Measurements from ENCODE around the gene LIME1. TPM values are rescaled to one million over a fixed set of nuclear protein-coding genes. Genes with fewer than 3 reads are reported as not detected.

LIME1 gene, protein sequence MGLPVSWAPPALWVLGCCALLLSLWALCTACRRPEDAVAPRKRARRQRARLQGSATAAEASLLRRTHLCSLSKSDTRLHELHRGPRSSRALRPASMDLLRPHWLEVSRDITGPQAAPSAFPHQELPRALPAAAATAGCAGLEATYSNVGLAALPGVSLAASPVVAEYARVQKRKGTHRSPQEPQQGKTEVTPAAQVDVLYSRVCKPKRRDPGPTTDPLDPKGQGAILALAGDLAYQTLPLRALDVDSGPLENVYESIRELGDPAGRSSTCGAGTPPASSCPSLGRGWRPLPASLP
- total RNA-seq, result 117 TPM

GRCh38 chr20:63735859-63736718 is at the start of gene LIME1:
Gene LIME1 (plus strand): TSS chr20:63736664. CDS start chr20:63737550, 886 bp downstream.
- no peaks in the 10 kb centered on the region for H3K27me3 ChIP-seq (ENCODE audit: insufficient read depth, low read length)
- peaks cover 48% of the 10 kb centered on the region for H3K4me1 ChIP-seq (ENCODE audit: insufficient read depth, low read length)
- H3K4me3 ChIP-seq (ENCODE audit: low read length), result peak within 1 kb of the TSS; percentile 54
- no peaks in the 10 kb centered on the region for H3K9me3 ChIP-seq (ENCODE audit: low read depth, low read length)

GRCh38 chr20:63687419-63688178 is 48.9 kb upstream of the LIME1 start:
- Histone ChIP-seq H3K4me1 (ENCODE audit: insufficient read depth, low read length) (peaks cover 33% of the 10 kb centered on the region), H3K9me3 (ENCODE audit: low read depth, low read length) (no peaks in the 10 kb centered on the region), H3K4me3 (ENCODE audit: low read length) (no peak overlapping the region), H3K27me3 (ENCODE audit: insufficient read depth, low read length) (no peaks in the 10 kb centered on the region)

GRCh38 chr20:63688228-63689045 is 48.0 kb upstream of the LIME1 start:
- no peaks in the 10 kb centered on the region for H3K27me3 ChIP-seq (ENCODE audit: insufficient read depth, low read length)
- no peak overlapping the region for H3K4me3 ChIP-seq (ENCODE audit: low read length)
- no peaks in the 10 kb centered on the region for H3K9me3 ChIP-seq (ENCODE audit: low read depth, low read length)
- H3K4me1 ChIP-seq (ENCODE audit: insufficient read depth, low read length), result peaks cover 33% of the 10 kb centered on the region

GRCh38 chr20:63689046-63690002 is 47.1 kb upstream of the LIME1 start:
- Histone ChIP-seq H3K27me3 (ENCODE audit: insufficient read depth, low read length) (no peaks in the 10 kb centered on the region), H3K4me1 (ENCODE audit: insufficient read depth, low read length) (peaks cover 33% of the 10 kb centered on the region), H3K9me3 (ENCODE audit: low read depth, low read length) (no peaks in the 10 kb centered on the region), H3K4me3 (ENCODE audit: low read length) (no peak overlapping the region)

DNA sequence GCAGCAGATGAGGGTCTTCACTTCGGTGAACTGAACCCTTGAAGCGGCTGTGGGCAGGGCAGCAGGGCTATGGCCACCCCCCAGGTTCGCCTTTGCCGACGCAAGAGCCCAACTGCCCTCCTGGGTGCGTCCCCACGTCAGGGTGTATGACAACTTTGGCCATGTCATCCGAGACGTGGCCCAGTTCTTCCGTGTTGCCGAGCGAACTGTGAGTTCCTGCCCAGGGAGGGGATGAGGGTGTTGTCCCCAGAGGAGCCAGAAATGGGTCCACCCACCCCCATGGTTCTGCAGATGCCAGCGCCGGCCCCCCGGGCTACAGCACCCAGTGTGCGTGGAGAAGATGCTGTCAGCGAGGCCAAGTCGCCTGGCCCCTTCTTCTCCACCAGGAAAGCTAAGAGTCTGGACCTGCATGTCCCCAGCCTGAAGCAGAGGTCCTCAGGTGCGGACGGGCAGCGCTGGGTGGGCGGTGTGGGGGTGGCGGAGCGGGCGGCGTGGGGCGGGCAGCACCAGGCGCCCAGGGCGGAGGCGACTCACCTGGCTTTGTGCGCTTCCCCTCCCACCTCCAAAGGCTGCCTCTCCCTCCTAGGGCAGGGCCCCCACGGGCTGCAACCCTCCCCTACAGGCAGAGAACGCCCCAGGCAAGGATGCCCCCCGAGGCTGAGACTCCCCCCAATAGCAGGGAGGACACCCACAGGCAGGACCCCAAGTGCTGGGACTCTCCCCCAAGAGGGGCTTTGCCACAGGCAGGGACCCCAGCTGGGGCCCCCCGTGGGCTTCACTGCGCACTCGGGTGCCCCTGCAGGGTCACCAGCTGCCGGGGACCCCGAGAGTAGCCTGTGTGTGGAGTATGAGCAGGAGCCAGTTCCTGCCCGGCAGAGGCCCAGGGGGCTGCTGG is 46.2 kb upstream of the LIME1 start:
- Histone ChIP-seq H3K9me3 (ENCODE audit: low read depth, low read length) (no peaks in the 10 kb centered on the region), H3K4me1 (ENCODE audit: insufficient read depth, low read length) (peaks cover 28% of the 10 kb centered on the region), H3K27me3 (ENCODE audit: insufficient read depth, low read length) (no peaks in the 10 kb centered on the region), H3K4me3 (ENCODE audit: low read length) (no peak overlapping the region)

DNA sequence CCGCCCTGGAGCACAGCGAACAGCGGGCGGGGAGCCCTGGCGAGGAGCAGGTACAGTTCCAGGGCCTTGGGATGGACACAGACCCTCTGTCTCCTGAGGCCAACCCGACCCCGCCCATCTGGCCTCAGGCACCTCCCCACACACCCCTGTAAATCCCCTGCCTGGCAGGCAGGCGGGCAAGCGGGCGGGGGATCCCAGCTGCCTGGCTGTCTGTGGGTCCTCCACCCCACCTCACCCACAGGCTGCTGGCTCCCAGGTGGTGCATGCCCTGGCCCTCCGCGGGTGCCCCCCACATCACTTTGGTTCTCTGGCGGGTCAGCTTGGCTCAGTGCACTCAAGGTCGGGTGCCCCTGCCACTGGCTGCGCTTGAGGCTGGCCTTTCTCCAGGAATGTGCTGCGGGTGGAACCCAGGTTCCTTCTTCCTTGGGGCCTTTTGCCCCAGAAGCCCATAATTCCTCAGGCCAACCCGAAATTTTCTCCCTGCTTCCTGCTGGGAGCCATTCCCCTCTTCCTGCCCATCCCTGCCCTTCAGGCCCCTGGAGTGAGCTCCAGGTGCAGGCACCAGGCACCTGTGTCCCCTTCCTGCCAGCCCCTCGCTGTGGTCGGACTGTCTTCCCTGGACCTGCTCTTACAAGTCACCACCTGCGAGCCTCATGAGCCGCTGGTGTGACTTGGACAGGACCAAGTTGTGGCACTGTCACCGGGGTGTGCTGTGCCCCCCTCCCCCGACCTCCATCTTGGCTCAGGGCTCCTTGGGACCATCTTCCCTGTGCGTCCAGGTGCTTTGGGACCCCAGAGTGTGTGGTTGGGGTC is 45.4 kb upstream of the LIME1 start:
- H3K4me1 ChIP-seq (ENCODE audit: insufficient read depth, low read length), result peaks cover 24% of the 10 kb centered on the region
- H3K9me3 ChIP-seq (ENCODE audit: low read depth, low read length), result no peaks in the 10 kb centered on the region
- no peak overlapping the region for H3K4me3 ChIP-seq (ENCODE audit: low read length)
- H3K27me3 ChIP-seq (ENCODE audit: insufficient read depth, low read length), result no peaks in the 10 kb centered on the region

- H3K4me1 ChIP-seq (ENCODE audit: insufficient read depth, low read length), result peaks cover 22% of the 10 kb centered on the region
- H3K4me3 ChIP-seq (ENCODE audit: low read length), result no peak overlapping the region
- H3K9me3 ChIP-seq (ENCODE audit: low read depth, low read length), result no peaks in the 10 kb centered on the region
- no peaks in the 10 kb centered on the region for H3K27me3 ChIP-seq (ENCODE audit: insufficient read depth, low read length)
These were observed 44.6 kb upstream of the LIME1 start for GRCh38 chr20:63691711-63692435.

DNA sequence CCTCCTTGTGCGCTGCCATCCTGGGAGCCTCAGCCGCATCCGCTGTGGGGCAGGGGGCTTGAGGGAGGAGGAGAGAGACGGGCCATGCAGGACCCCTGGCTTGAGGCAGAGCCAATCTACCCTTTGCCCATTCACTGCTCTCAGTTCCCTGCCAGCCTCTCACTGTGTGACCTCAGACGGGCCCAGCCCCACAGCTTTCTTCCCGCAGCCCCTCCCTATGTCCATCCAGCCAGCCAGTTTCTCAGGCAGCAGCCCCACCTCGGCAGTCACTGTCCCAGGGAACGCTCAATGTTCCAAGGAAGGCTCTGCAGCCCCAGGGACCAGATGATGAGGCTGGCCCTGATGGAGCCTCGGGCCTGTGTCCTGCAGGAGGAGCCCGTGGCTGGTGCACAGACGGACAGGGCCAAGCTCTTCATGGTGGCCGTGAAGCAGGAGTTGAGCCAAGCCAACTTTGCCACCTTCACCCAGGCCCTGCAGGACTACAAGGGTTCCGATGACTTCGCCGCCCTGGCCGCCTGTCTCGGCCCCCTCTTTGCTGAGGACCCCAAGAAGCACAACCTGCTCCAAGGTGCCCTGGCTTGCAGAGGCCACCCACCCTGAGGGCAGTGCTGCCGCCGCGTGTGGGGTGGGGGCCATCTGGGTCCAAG is 43.9 kb upstream of the LIME1 start:
- Histone ChIP-seq H3K9me3 (ENCODE audit: low read depth, low read length) (no peaks in the 10 kb centered on the region), H3K27me3 (ENCODE audit: insufficient read depth, low read length) (no peaks in the 10 kb centered on the region), H3K4me3 (ENCODE audit: low read length) (no peak overlapping the region), H3K4me1 (ENCODE audit: insufficient read depth, low read length) (peaks cover 22% of the 10 kb centered on the region)

DNA sequence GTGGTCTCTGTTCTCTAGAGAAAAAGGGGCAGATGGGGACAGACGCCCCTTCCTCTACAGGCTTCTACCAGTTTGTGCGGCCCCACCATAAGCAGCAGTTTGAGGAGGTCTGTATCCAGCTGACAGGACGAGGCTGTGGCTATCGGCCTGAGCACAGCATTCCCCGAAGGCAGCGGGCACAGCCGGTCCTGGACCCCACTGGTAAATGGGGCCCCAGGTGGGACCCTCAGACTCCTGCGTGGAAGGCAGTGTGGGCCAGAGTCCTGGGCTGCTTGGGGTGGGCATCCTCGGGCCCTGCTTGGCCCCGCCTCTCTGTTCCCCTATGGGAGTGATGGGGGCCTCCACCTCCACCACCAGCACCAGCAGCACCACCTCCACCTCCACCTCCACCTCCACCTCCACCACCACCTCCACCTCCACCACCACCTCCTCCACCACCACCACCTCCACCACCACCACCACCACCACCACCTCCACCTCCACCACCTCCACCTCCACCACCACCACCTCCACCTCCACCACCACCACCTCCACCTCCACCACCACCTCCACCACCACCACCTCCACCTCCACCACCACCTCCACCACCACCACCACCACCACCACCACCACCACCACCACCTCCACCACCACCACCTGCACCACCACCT is 43.3 kb upstream of the LIME1 start:
- Histone ChIP-seq H3K4me3 (ENCODE audit: low read length) (no peak overlapping the region), H3K27me3 (ENCODE audit: insufficient read depth, low read length) (no peaks in the 10 kb centered on the region), H3K4me1 (ENCODE audit: insufficient read depth, low read length) (peaks cover 18% of the 10 kb centered on the region), H3K9me3 (ENCODE audit: low read depth, low read length) (no peaks in the 10 kb centered on the region)

DNA sequence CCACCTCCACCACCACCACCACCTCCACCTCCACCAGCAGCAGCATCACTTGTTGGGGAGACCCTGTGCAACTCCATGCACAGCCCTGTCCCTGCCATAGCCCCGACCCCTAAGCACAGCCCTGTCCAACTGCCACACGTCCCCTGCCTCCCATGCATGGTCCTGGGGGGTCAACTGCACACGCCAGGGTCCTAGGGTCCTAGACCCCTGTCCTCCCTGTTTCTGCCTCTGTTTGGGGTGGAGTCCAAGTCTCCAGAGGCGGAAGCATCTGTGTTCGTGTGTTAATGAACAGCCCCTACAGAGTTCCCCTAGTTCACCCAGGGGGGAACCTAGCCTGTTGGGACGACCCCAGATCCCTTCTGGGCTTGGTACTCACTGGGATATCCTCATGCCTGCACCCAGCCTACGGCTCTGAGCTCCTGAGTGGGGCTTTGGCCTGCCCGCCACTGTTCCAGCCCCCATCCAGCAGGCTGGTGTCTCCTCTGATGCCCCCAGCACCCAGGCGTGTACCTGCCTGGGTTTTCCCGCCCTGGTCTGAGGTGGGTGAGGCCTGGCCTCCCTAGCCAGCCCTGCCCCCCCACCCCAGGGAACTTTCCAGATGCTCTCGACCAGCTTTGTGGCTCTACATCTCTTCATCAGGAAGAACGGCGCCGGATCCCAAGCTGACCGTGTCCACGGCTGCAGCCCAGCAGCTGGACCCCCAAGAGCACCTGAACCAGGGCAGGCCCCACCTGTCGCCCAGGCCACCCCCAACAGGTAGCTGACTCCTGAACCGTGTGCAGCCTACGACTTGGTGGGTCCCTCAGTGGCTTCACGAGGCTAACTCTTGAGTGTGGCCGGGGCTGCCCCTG is 42.5 kb upstream of the LIME1 start:
- Histone ChIP-seq H3K4me3 (ENCODE audit: low read length) (no peak overlapping the region), H3K27me3 (ENCODE audit: insufficient read depth, low read length) (no peaks in the 10 kb centered on the region), H3K4me1 (ENCODE audit: insufficient read depth, low read length) (peaks cover 18% of the 10 kb centered on the region), H3K9me3 (ENCODE audit: low read depth, low read length) (no peaks in the 10 kb centered on the region)
